GM23248 (cell line): ENCODE measurements around the gene ACE2. TPM values are rescaled to one million over a fixed set of nuclear protein-coding genes. Genes with fewer than 3 reads are reported as not detected.

Experiments
- DNase-seq: peaks from one replicate; pipeline ENCODE4 v3.0.0-alpha.2; 2015
- H2AFZ ChIP-seq: fragments of 200-600 bp; sonication (generic); 2 replicates; pipeline ENCODE4 v1.6.1; 2016; ENCODE audit warnings: antibody characterized with exemption
- H3F3A ChIP-seq: fragments of 200-600 bp; sonication (generic); 2 replicates; pipeline ENCODE4 v1.6.1; 2016; ENCODE audit warnings: mild to moderate bottlenecking, antibody characterized with exemption, mixed run types; ENCODE audit not compliant: insufficient read depth
- H3K27ac ChIP-seq: fragments of 200-600 bp; sonication (generic); 2 replicates; pipeline ENCODE4 v1.5.1; 2016; ENCODE audit warnings: mild to moderate bottlenecking
- H3K27me3 ChIP-seq: fragments of 200-600 bp; sonication (generic); replicated peaks from 2 replicates; pipeline ENCODE4 v1.6.1; 2016; ENCODE audit warnings: mild to moderate bottlenecking; ENCODE audit not compliant: insufficient read depth
- H3K36me3 ChIP-seq: fragments of 200-600 bp; sonication (generic); 2 replicates; pipeline ENCODE4 v1.6.1; 2016; ENCODE audit warnings: low read depth, mild to moderate bottlenecking
- H3K4me1 ChIP-seq: fragments of 200-600 bp; sonication (generic); 2 replicates; pipeline ENCODE4 v1.6.1; 2016; ENCODE audit warnings: mild to moderate bottlenecking; ENCODE audit not compliant: insufficient read depth
- H3K4me2 ChIP-seq: fragments of 200-600 bp; sonication (generic); one replicate; pipeline ENCODE4 v1.6.1; 2016; ENCODE audit warnings: mild to moderate bottlenecking; ENCODE audit not compliant: unreplicated experiment
- H3K4me3 ChIP-seq: fragments of 200-600 bp; sonication (generic); 2 replicates; pipeline ENCODE4 v1.5.1; 2016; ENCODE audit warnings: mild to moderate bottlenecking
- H3K79me2 ChIP-seq: fragments of 200-600 bp; sonication (generic); 2 replicates; pipeline ENCODE4 v1.6.1; 2016; ENCODE audit warnings: mild to moderate bottlenecking; ENCODE audit not compliant: insufficient read depth
- H3K9ac ChIP-seq: fragments of 200-600 bp; sonication (generic); 2 replicates; pipeline ENCODE4 v1.6.1; 2016; ENCODE audit warnings: mild to moderate bottlenecking
- H3K9me2 ChIP-seq: fragments of 200-600 bp; sonication (generic); 2 replicates; pipeline ENCODE4 v1.6.1; 2016; ENCODE audit warnings: mixed run types, mild to moderate bottlenecking, moderate library complexity; ENCODE audit not compliant: insufficient read depth
- H3K9me3 ChIP-seq: fragments of 200-600 bp; sonication (generic); one replicate; pipeline ENCODE4 v1.6.1; 2017; ENCODE audit warnings: low read depth
- H4K20me1 ChIP-seq: fragments of 200-600 bp; sonication (generic); 2 replicates; pipeline ENCODE4 v1.6.0; 2016; ENCODE audit not compliant: insufficient read depth
- EZH2 ChIP-seq: fragments of 200-600 bp; sonication (generic); IDR thresholded peaks from 2 replicates; pipeline ENCODE4 v1.6.1; 2018; ENCODE audit warnings: antibody characterized with exemption, mild to moderate bottlenecking; ENCODE audit not compliant: insufficient read depth, poor library complexity, severe bottlenecking
- EZH2phosphoT487 ChIP-seq: fragments of 200-600 bp; sonication (generic); IDR thresholded peaks from 2 replicates; pipeline ENCODE4 v1.6.1; 2018; ENCODE audit warnings: antibody characterized with exemption, moderate library complexity, mild to moderate bottlenecking, low read depth; ENCODE audit not compliant: insufficient read depth
- WGBS, 2 experiments: methylation state at CpG; one replicate each; pipeline ENCODE4 v1.1.6; 2015 to 2017; ENCODE audit warnings: low lambda C conversion rate in 2 of 2, low coverage in 1 of 2; ENCODE audit errors: missing lambda C conversion rate in 2 of 2; 5-methylcytosine and 5-hydroxymethylcytosine counted together
- in situ Hi-C: fragments of 300-500 bp; cut with MboI; formaldehyde crosslinking; loops from 2 replicates; pipeline ENCODE4 v1.15.0; 2020
- polyA plus RNA-seq: library from polyadenylated mRNA; unstranded; fragments of >200 nt; fragmentation: Nextera tagmentation; extraction: Ambion mirVana; gene quantifications from 2 replicates; pipeline ENCODE4 v1.2.1, GENCODE V29; 2016
- total RNA-seq: library from RNA; depleted of rRNA; stranded (reverse); fragments of >200 nt; shearing (Covaris generic); gene quantifications from 2 replicates; pipeline ENCODE4 v1.2.3, GENCODE V29; 2014

The ACE2 gene
- total and polyA plus RNA-seq, 2 experiments from 2014 or later, result not detected

DNA sequence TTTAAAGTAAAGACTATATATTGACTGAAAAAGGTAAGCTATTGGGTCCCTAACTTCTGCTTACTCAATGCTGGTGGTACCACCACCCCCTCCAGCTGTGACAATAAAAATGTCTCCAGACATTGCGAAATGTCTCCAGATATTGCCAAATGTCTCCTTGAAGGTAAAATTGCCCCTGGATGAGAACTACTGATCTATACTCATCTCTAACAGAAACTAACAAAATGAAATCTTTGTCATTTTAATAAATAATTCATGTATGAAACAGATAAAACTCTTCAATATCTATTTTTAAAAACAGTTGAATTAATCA, 43.8 kb upstream of the ACE2 start:
- Histone ChIP-seq H3K9me3 (no peaks in the 10 kb centered on the region), H3K36me3 (no peaks in the 10 kb centered on the region), H3F3A (no peaks in the 10 kb centered on the region), H3K79me2 (no peaks in the 10 kb centered on the region), H2AFZ (no peak overlapping the region), H3K9me2 (no peaks in the 10 kb centered on the region), H3K27me3 (no peaks in the 10 kb centered on the region), H3K4me2 (no peak overlapping the region), H3K4me3 (no peak overlapping the region), H3K9ac (no peak overlapping the region), H4K20me1 (no peaks in the 10 kb centered on the region), H3K4me1 (no peaks in the 10 kb centered on the region), H3K27ac (no peak overlapping the region)
- WGBS, 2 experiments, result 0 to 19% methylated on average over 1 of the region's 1 CpG
- in situ Hi-C loops, result no loop called here
- no peak for DNase-seq
- no peak for TF ChIP-seq EZH2
- no peak for TF ChIP-seq EZH2phosphoT487

DNA sequence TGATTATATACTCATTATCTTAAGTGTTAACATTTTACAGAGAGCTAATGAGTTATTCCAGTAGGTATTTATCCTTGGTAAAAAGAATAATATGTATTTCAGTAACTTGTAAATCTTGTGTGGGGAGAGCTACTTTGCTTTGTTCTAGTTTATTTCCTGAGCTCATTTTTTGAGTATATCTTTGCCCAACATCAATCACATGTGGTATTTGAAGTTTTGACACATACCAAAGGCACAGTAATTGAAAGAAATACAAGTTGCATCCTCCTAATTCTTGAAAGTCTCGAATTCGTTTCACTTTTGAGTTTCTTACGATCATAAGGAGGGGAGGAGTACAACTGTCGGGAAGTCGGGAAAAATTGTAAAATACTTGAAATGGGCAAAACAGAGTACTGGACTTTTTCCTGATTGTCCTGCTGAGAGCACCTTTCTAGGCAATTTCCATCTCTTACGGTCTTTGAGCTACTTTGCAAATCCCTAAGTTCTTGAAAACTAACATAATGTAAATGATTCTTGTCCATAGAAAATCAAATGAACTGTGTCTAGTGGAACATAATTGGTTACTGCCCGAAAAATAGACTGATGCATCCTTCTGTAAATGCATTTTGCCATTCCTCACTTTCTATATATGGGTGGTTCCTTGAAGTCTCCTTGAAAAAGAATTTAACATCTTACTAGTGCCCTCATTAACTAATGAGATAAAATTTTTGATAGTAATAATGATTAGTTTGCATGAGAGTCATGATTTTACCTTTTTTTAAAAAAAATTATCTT, 43.2 kb upstream of the ACE2 start:
- Histone ChIP-seq H3K4me3 (no peak overlapping the region), H3K36me3 (no peaks in the 10 kb centered on the region), H2AFZ (no peak overlapping the region), H3K4me1 (no peaks in the 10 kb centered on the region), H3K9ac (no peak overlapping the region), H3K4me2 (no peak overlapping the region), H3K9me2 (no peaks in the 10 kb centered on the region), H3K27ac (no peak overlapping the region), H3K79me2 (no peaks in the 10 kb centered on the region), H3K9me3 (no peaks in the 10 kb centered on the region), H4K20me1 (no peaks in the 10 kb centered on the region), H3F3A (no peaks in the 10 kb centered on the region), H3K27me3 (no peaks in the 10 kb centered on the region)
- WGBS, 2 experiments, result 20 to 40% methylated on average over 3 to 7 of the region's 7 CpGs
- TF ChIP-seq EZH2phosphoT487, result no peak
- TF ChIP-seq EZH2, result peak; percentile 57
- in situ Hi-C loops, result no loop called here
- DNase-seq, result no peak

DNA sequence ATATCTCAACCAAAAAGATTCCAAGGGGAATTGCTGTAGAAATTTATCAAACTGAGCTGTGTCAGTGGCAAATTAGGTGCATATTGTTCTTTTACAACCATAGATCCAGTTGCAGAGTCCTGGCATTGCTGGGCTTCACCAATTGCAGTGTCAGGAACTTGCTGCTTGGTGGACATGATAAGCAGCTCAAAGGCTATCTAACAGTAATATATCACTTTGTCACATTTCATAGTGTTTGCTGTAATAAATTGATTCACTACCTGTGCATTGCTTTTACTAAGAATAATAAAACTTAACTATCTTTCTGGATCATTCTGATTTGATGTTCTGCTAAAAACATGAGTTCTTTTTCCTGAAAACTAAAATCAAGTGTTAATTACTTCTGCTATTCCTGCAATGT, 30.9 kb upstream of the ACE2 start:
- no peaks in the 10 kb centered on the region for H3K79me2 ChIP-seq
- no peaks in the 10 kb centered on the region for H3K36me3 ChIP-seq
- no peak overlapping the region for H3K4me2 ChIP-seq
- H2AFZ ChIP-seq, result no peak overlapping the region
- in situ Hi-C loops, result no loop called here
- H3K9ac ChIP-seq, result no peak overlapping the region
- no peaks in the 10 kb centered on the region for H4K20me1 ChIP-seq
- no peaks in the 10 kb centered on the region for H3K9me3 ChIP-seq
- no peaks in the 10 kb centered on the region for H3K27me3 ChIP-seq
- no peak for TF ChIP-seq EZH2phosphoT487
- no peak for TF ChIP-seq EZH2
- H3K9me2 ChIP-seq, result no peaks in the 10 kb centered on the region
- no peaks in the 10 kb centered on the region for H3K4me1 ChIP-seq
- H3K27ac ChIP-seq, result no peak overlapping the region
- no peak overlapping the region for H3K4me3 ChIP-seq
- DNase-seq, result no peak
- no peaks in the 10 kb centered on the region for H3F3A ChIP-seq

DNA sequence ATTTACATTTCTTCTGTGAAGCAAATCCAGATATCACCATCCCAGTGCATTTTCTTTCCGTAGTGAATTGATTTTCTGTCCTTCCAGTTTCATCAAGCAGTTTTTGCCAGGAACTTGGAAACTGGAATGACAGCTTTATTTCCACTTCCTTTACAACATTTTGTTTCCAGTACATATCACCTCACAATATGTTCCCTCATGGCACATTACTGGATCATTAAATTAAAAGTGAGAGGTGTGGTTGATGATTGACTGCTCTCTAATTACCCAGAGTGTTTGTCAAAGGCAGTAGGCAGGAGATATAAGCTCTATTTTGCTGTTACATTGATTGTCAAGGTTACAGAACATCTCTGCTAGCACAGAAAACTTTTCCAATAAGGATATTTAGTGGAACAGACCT, 22.3 kb upstream of the ACE2 start:
- Histone ChIP-seq H3K79me2 (no peaks in the 10 kb centered on the region), H2AFZ (no peak overlapping the region), H3K4me3 (no peak overlapping the region), H3K27ac (no peak overlapping the region), H4K20me1 (no peaks in the 10 kb centered on the region), H3K9ac (no peak overlapping the region), H3K9me3 (no peaks in the 10 kb centered on the region), H3K9me2 (no peaks in the 10 kb centered on the region), H3K4me1 (no peaks in the 10 kb centered on the region), H3K4me2 (no peak overlapping the region), H3K27me3 (no peaks in the 10 kb centered on the region), H3K36me3 (no peaks in the 10 kb centered on the region), H3F3A (no peaks in the 10 kb centered on the region)
- WGBS, 2 experiments, result 44 to 50% methylated on average over 1 of the region's 1 CpG
- TF ChIP-seq EZH2phosphoT487 (no peak), EZH2 (no peak)
- in situ Hi-C loops, result no loop called here
- no peak for DNase-seq
